Liver (tissue), 3 donors: ENCODE measurements around the gene FOXC2.

Source experiments
- GABPA ChIP-seq, 2 donors: IDR thresholded peaks in 1 of 2; conservative IDR thresholded peaks in 1 of 2; 2 replicates each; pipeline ENCODE4 v1.6.1; 2016; ENCODE audit warnings: antibody characterized with exemption in 2 of 2, mild to moderate bottlenecking in 1 of 2, moderate library complexity in 1 of 2
- MAX ChIP-seq: IDR thresholded peaks from 2 replicates; pipeline ENCODE4 v1.6.1; 2016; ENCODE audit warnings: antibody characterized with exemption
- RAD21 ChIP-seq, 2 donors: IDR thresholded peaks; 2 replicates each; pipeline ENCODE4 v1.6.1; 2016; ENCODE audit warnings: antibody characterized with exemption in 2 of 2, mild to moderate bottlenecking in 2 of 2
- SP1 ChIP-seq: IDR thresholded peaks from 2 replicates; pipeline ENCODE4 v1.6.1; 2018; ENCODE audit warnings: antibody characterized with exemption, mild to moderate bottlenecking
- TAF1 ChIP-seq: conservative IDR thresholded peaks from 2 replicates; pipeline ENCODE4 v1.6.1; 2016; ENCODE audit warnings: antibody characterized with exemption, mild to moderate bottlenecking
- YY1 ChIP-seq: IDR thresholded peaks from 2 replicates; pipeline ENCODE4 v1.6.1; 2016; ENCODE audit warnings: antibody characterized with exemption, mild to moderate bottlenecking
- TF ChIP-seq, protein P1 (sequence below): fragments of 150-350 bp; IDR thresholded peaks from 2 replicates; pipeline ENCODE4 v1.5.1; 2017; ENCODE audit warnings: improper control_type of control experiment, low read depth, low read length; ENCODE audit not compliant: missing input control
- TF ChIP-seq, protein P2 (sequence below): IDR thresholded peaks from 2 replicates; pipeline ENCODE4 v1.6.1; 2016; ENCODE audit warnings: antibody characterized with exemption, mild to moderate bottlenecking
- donor health status: healthy.
- donor health status: healthy.

DNA sequence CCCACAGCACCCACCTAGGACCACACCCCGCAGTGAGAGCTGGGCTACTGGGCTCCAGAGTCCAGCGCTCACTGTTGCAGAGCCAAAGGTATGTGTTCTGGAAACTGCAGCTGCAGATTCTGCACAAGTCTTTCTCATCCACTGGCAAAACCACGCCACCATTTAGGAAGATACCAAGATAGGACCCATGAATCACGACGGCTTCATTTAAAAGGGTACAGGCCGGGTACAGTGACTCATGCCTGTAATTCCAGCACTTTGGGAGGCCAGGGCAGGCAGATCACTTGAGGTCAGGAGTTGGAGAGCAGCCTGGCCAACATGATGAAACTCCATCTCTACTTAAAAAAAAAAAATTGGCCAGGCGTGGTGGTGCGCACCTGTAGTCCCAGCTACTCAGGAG lies 37.5 kb upstream of the FOXC2 start:
- TF ChIP-seq, protein P1, sequence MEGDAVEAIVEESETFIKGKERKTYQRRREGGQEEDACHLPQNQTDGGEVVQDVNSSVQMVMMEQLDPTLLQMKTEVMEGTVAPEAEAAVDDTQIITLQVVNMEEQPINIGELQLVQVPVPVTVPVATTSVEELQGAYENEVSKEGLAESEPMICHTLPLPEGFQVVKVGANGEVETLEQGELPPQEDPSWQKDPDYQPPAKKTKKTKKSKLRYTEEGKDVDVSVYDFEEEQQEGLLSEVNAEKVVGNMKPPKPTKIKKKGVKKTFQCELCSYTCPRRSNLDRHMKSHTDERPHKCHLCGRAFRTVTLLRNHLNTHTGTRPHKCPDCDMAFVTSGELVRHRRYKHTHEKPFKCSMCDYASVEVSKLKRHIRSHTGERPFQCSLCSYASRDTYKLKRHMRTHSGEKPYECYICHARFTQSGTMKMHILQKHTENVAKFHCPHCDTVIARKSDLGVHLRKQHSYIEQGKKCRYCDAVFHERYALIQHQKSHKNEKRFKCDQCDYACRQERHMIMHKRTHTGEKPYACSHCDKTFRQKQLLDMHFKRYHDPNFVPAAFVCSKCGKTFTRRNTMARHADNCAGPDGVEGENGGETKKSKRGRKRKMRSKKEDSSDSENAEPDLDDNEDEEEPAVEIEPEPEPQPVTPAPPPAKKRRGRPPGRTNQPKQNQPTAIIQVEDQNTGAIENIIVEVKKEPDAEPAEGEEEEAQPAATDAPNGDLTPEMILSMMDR, result no peak
- TF ChIP-seq RAD21 (IDR thresholded peaks at IDR 0.05) (no peak), MAX (no peak), SP1 (no peak), GABPA (IDR thresholded peaks at IDR 0.05 in 1 of 2, conservative IDR thresholded peaks at IDR 0.05 in 1 of 2) (no peak), YY1 (no peak), TAF1 (no peak)
- TF ChIP-seq, protein P2, sequence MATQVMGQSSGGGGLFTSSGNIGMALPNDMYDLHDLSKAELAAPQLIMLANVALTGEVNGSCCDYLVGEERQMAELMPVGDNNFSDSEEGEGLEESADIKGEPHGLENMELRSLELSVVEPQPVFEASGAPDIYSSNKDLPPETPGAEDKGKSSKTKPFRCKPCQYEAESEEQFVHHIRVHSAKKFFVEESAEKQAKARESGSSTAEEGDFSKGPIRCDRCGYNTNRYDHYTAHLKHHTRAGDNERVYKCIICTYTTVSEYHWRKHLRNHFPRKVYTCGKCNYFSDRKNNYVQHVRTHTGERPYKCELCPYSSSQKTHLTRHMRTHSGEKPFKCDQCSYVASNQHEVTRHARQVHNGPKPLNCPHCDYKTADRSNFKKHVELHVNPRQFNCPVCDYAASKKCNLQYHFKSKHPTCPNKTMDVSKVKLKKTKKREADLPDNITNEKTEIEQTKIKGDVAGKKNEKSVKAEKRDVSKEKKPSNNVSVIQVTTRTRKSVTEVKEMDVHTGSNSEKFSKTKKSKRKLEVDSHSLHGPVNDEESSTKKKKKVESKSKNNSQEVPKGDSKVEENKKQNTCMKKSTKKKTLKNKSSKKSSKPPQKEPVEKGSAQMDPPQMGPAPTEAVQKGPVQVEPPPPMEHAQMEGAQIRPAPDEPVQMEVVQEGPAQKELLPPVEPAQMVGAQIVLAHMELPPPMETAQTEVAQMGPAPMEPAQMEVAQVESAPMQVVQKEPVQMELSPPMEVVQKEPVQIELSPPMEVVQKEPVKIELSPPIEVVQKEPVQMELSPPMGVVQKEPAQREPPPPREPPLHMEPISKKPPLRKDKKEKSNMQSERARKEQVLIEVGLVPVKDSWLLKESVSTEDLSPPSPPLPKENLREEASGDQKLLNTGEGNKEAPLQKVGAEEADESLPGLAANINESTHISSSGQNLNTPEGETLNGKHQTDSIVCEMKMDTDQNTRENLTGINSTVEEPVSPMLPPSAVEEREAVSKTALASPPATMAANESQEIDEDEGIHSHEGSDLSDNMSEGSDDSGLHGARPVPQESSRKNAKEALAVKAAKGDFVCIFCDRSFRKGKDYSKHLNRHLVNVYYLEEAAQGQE, result no peak
